ENCODE measurements around the gene ROS1. TPM values are rescaled to one million over a fixed set of nuclear protein-coding genes. Genes with fewer than 3 reads are reported as not detected.

Gene ROS1
- total and polyA plus RNA-seq, 2 donors (not counting 3 experiments of a cell fraction or from before 2014, with no cell fraction given): not detected

DNA sequence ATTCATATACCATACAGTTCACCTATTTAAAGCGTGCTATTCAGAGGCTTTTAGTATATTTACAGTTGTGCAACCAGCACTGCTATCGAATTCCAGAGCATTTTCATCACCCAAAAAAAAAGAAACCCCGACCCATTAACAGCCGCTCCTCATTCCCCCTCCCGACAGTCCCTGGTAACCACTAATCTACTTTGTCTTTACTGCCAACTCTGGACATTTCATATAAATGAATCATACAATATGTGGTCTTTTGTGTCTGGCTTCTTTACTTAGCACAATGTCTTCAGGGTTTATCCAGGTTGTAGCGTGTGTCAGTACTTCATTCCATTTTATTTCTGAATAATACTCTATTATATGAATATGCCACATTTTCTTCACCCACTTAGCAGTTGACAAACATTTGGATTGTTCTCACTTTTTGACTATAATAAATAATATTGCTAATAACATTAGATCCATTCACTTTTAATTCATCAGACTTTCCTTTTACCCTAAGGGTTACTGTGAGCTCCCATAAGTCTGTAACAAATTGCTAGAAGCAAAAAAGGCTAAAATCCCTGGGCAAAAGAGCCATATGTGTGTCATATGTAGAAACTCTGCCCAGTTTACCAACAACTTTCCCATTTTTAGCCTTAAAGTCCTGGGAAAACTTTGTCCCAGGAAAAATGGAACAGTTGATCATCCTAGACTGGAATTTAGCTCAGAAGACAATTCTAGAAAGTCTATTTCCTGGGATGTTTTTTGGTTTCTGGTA, 23.2 kb upstream of the ROS1 start:
- peak; percentile 46 for FAIRE-seq
- no peak for DNase-seq (ENCODE audit: low read depth, low spot score)
- BruUV-seq (replicated peaks): no TSS peak

More for the DNA sequence above, 23.2 kb upstream of the ROS1 start:
- CTCF ChIA-PET: interaction anchor here (1.1 to 5.6 kb wide), 24 partner anchors 9 to 381 kb away, joined by 3 to 333 read pairs (median 6); partner anchors contain the start of genes DCBLD1, GOPC and ROS1
- intact Hi-C loops (cut with micrococcal nuclease): no loop called here
- Histone ChIP-seq H3K27me3 (ENCODE audit: control insufficient read depth in 2 of 2, insufficient read depth in 2 of 2, low read length in 2 of 2) (peaks cover 17 to 36% of the 10 kb centered on the region in 2 experiments), H3K36me3 (ENCODE audit: control insufficient read depth in 2 of 2, extremely low read depth in 1 of 2, insufficient read depth in 2 of 2, low read length in 2 of 2) (no peaks in the 10 kb centered on the region), H3K9me1 (replicated peaks; ENCODE audit: control insufficient read depth, extremely low read depth, insufficient read depth, low read length) (no peaks in the 10 kb centered on the region), H2AFZ (ENCODE audit: low read depth, low read length) (no peak overlapping the region), H3K9me3 (replicated peaks; ENCODE audit: control insufficient read depth, insufficient read depth, low read length) (no peaks in the 10 kb centered on the region), H3K4me1 (ENCODE audit: control insufficient read depth, extremely low read depth, insufficient read depth, low read length) (peaks cover 6% of the 10 kb centered on the region), H3K27ac (ENCODE audit: insufficient read depth, low read depth, low read length) (no peak overlapping the region), H3K4me3 (replicated peaks in 1 of 3; ENCODE audit: insufficient read depth in 1 of 3, low read depth in 1 of 3, low read length in 3 of 3) (no peak overlapping the region), H3K4me2 (ENCODE audit: insufficient read depth, low read length) (no peak overlapping the region), H3K79me2 (ENCODE audit: control insufficient read depth, insufficient read depth, low read length) (no peaks in the 10 kb centered on the region), H3K9ac (replicated peaks; ENCODE audit: extremely low read depth, insufficient read depth, low read length) (no peak overlapping the region), H4K20me1 (replicated peaks; ENCODE audit: control insufficient read depth, extremely low read depth, insufficient read depth, low read length) (no peaks in the 10 kb centered on the region)
- POLR2A ChIA-PET: no interaction called here
- dilution Hi-C loops (cut with MboI; ENCODE audit: extremely low pct_ligation_motif_present, low sequenced_read_pairs): no loop called here
- TF ChIP-seq FOS (IDR thresholded peaks at IDR 0.05; ENCODE audit: borderline replicate concordance, insufficient read depth, low read length) (no peak), POLR2AphosphoS5 (IDR thresholded peaks at IDR 0.05; ENCODE audit: insufficient read depth, low read depth, low read length) (no peak), MYC (IDR thresholded peaks at IDR 0.05; ENCODE audit: low read depth, low read length) (no peak), EZH2 (IDR thresholded peaks at IDR 0.05; ENCODE audit: borderline replicate concordance, low read depth, low read length, severe bottlenecking) (no peak), CTCF (IDR thresholded peaks at IDR 0.05; ENCODE audit: extremely low read depth in 1 of 2, insufficient read depth in 1 of 2, low read depth in 1 of 2, low read length in 2 of 2) (no peak), GATA2 (IDR thresholded peaks at IDR 0.05; ENCODE audit: insufficient read depth, insufficient read length, low read depth, low read length) (no peak), JUN (IDR thresholded peaks at IDR 0.05; ENCODE audit: borderline replicate concordance, insufficient read depth, insufficient read length, low read depth) (no peak), POLR2A (IDR thresholded peaks at IDR 0.05; ENCODE audit: low read depth, low read length) (no peak)
- TF ChIP-seq, protein P1, sequence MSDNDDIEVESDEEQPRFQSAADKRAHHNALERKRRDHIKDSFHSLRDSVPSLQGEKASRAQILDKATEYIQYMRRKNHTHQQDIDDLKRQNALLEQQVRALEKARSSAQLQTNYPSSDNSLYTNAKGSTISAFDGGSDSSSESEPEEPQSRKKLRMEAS (IDR thresholded peaks at IDR 0.05; ENCODE audit: insufficient read depth, insufficient read length): no peak
